ENCODE data around the gene ELOF1.

- TF ChIP-seq RAD51 (IDR thresholded peaks at IDR 0.05; ENCODE audit: borderline replicate concordance) (no peak), YY1 (IDR thresholded peaks at IDR 0.05; ENCODE audit: insufficient read depth, insufficient replicate concordance, low read depth, low read length) (no peak), TBL1XR1 (IDR thresholded peaks at IDR 0.05; ENCODE audit: borderline replicate concordance, low read length, partially characterized antibody) (no peak), ARNT (IDR thresholded peaks at IDR 0.05) (no peak), ETS1 (CRISPR knock-in tag; IDR thresholded peaks at IDR 0.05) (no peak), SALL2 (CRISPR knock-in tag; IDR thresholded peaks at IDR 0.05) (no peak), CTCF (CRISPR knock-in tag; IDR thresholded peaks at IDR 0.05) (no peak)
Observed at GRCh38 chr19:11506101-11506555, 52.9 kb downstream of the ELOF1 start.
